SHP77 treated with DMSO at 0.1 percent for 48 hours (cell line): Measurements from ENCODE around the gene CAMKK2.
A peak's percentile ranks its signal among the peaks of the same experiment; 100 is the strongest.
"Not testable (repeated sequence)": the region's sequence is repeated elsewhere in the genome, so short reads cannot be mapped to it uniquely, and the experiment has no call there.

Experiments used
- DNase-seq: peaks from one replicate; lab custom pipeline; 2025; lab: John Stamatoyannopoulos, UW

The CAMKK2 gene

GRCh38 chr12:121245951-121246350 is 50.6 kb downstream of the CAMKK2 start:
- DNase-seq: no peak

- DNase-seq: no peak
Observed at GRCh38 chr12:121245031-121245430, 51.5 kb downstream of the CAMKK2 start.

- DNase-seq: no peak
Observed at GRCh38 chr12:121241156-121241970, 55.1 kb downstream of the CAMKK2 start.

- no peak for DNase-seq
Observed at GRCh38 chr12:121240484-121241101, 55.9 kb downstream of the CAMKK2 start.

GRCh38 chr12:121240062-121240420 is 56.5 kb downstream of the CAMKK2 start:
- no peak for DNase-seq

- DNase-seq: no peak
Observed at GRCh38 chr12:121239351-121240061, 57.0 kb downstream of the CAMKK2 start.

- peak; percentile 87 for DNase-seq
Observed at GRCh38 chr12:121238604-121239350, 57.7 kb downstream of the CAMKK2 start.

GRCh38 chr12:121238086-121238485 is 58.4 kb downstream of the CAMKK2 start:
- DNase-seq: peak; percentile 70

GRCh38 chr12:121237415-121237814 is 59.1 kb downstream of the CAMKK2 start:
- DNase-seq: peak; percentile 23

- no peak for DNase-seq
Observed at GRCh38 chr12:121236776-121237175, 59.7 kb downstream of the CAMKK2 start.

- DNase-seq: no peak
Observed at GRCh38 chr12:121233628-121234020, 62.9 kb downstream of the CAMKK2 start.

GRCh38 chr12:121232977-121233627 is 63.4 kb downstream of the CAMKK2 start:
- DNase-seq: no peak

- DNase-seq: no peak
Observed at GRCh38 chr12:121232163-121232562, 64.3 kb downstream of the CAMKK2 start.

- no peak for DNase-seq
Observed at GRCh38 chr12:121230538-121230907, 66.0 kb downstream of the CAMKK2 start.

- peak; percentile 78 for DNase-seq
Observed at GRCh38 chr12:121229826-121230537, 66.5 kb downstream of the CAMKK2 start.

GRCh38 chr12:121228919-121229665 is 67.4 kb downstream of the CAMKK2 start:
- DNase-seq: no peak

GRCh38 chr12:121227294-121227693 is 69.2 kb downstream of the CAMKK2 start:
- DNase-seq: no peak

- DNase-seq: not testable (repeated sequence)
Observed at GRCh38 chr12:121226871-121227270, 69.6 kb downstream of the CAMKK2 start.

GRCh38 chr12:121226399-121226798 is 70.1 kb downstream of the CAMKK2 start:
- no peak for DNase-seq

GRCh38 chr12:121224591-121224990 is 71.9 kb downstream of the CAMKK2 start:
- no peak for DNase-seq
